Panc1 (cell line): ENCODE measurements around the gene CLDN16. TPM values are rescaled to one million over a fixed set of nuclear protein-coding genes. Genes with fewer than 3 reads are reported as not detected.

ENCODE experiments used
- ATAC-seq: fragments of 200-7000 bp; cut with Tn5 transposase; 2 replicates; pipeline ENCODE4 v1.9.1; 2020; ENCODE audit warnings: mild to moderate bottlenecking, moderate library complexity
- BruUV-seq: library from RNA; stranded (reverse); fragments of 400-500 nt; replicated peaks from 2 replicates; lab custom pipeline; 2021; lab: Mats Ljungman, UMichigan
- CTCF ChIA-PET: fragments of 300-600 bp; sonication (Branson Sonifier 250); formaldehyde crosslinking; loops from one replicate; lab custom pipeline; 2022; ENCODE audit warnings: antibody characterized with exemption; lab: Charles Lee
- POLR2A ChIA-PET: fragments of 300-600 bp; sonication (Branson Sonifier 250); formaldehyde crosslinking; loops from one replicate; lab custom pipeline; 2022; ENCODE audit warnings: antibody characterized with exemption; lab: Charles Lee
- DNase-seq: peaks from one replicate; pipeline ENCODE4 v3.0.0-alpha.2; 2010; ENCODE audit warnings: low read depth, low spot score
- H3K27ac ChIP-seq: 2 replicates; pipeline ENCODE4 v1.5.1; 2011; ENCODE audit warnings: mild to moderate bottlenecking, low read length, inconsistent platforms
- H3K27me3 ChIP-seq: fragments of 200-500 bp; sonication (Bioruptor generic); 2 replicates; pipeline ENCODE4 v1.6.0; 2014; ENCODE audit warnings: low read length, inconsistent platforms; ENCODE audit not compliant: control insufficient read depth, insufficient read depth
- H3K36me3 ChIP-seq: fragments of 200-500 bp; sonication (Bioruptor generic); 2 replicates; pipeline ENCODE4 v1.5.1; 2014; ENCODE audit warnings: inconsistent platforms, mild to moderate bottlenecking, low read length, moderate library complexity; ENCODE audit not compliant: control insufficient read depth, insufficient read depth
- H3K4me1 ChIP-seq: 2 replicates; pipeline ENCODE4 v1.5.1; 2011; ENCODE audit warnings: inconsistent platforms, mild to moderate bottlenecking, low read length, moderate library complexity; ENCODE audit not compliant: control insufficient read depth, insufficient read depth
- H3K4me3 ChIP-seq, 2 experiments: 2 replicates each; pipeline ENCODE4 v1.5.1; 2011 to 2012; ENCODE audit warnings: low read depth in 2 of 2, low read length in 2 of 2, mild to moderate bottlenecking in 2 of 2, inconsistent platforms in 1 of 2, moderate library complexity in 1 of 2
- H3K9me3 ChIP-seq: fragments of 200-500 bp; sonication (Bioruptor generic); 2 replicates; pipeline ENCODE4 v1.5.1; 2014; ENCODE audit warnings: low read depth, mild to moderate bottlenecking, inconsistent platforms, low read length, moderate library complexity; ENCODE audit not compliant: control insufficient read depth, insufficient read depth
- CTCF ChIP-seq: fragments of 450-650 bp; IDR thresholded peaks from 2 replicates; pipeline ENCODE4 v1.5.1; 2017; ENCODE audit warnings: mild to moderate bottlenecking
- POLR2AphosphoS5 ChIP-seq: IDR thresholded peaks from 2 replicates; pipeline ENCODE4 v1.6.1; 2012; ENCODE audit warnings: mild to moderate bottlenecking, low read depth, low read length, moderate library complexity
- REST ChIP-seq, 2 experiments: IDR thresholded peaks; 2 replicates each; pipeline ENCODE4 v1.6.1; 2011 to 2012; ENCODE audit warnings: low read depth in 2 of 2, control low read depth in 1 of 2, low read length in 1 of 2, mild to moderate bottlenecking in 1 of 2, moderate library complexity in 1 of 2; ENCODE audit not compliant: insufficient read depth in 1 of 2
- SIN3A ChIP-seq: IDR thresholded peaks from 2 replicates; pipeline ENCODE4 v1.6.1; 2012; ENCODE audit warnings: low read depth, mild to moderate bottlenecking, low read length, moderate library complexity, borderline replicate concordance; ENCODE audit not compliant: insufficient read depth
- TCF7L2 ChIP-seq: IDR thresholded peaks from 2 replicates; pipeline ENCODE4 v1.6.1; 2011; ENCODE audit warnings: mild to moderate bottlenecking, low read depth, low read length, inconsistent platforms
- in situ Hi-C: cut with HindIII; loops from 2 replicates; pipeline ENCODE4 v1.10.0; 2016; ENCODE audit warnings: low sequenced_read_pairs, low pct_unique_long_range_greater_than_20kb
- intact Hi-C: fragments of 100-400 bp; cut with micrococcal nuclease; formaldehyde crosslinking; loops from one replicate; pipeline ENCODE4 v1.10.0; 2022; ENCODE audit not compliant: unreplicated experiment
- total RNA-seq: library from RNA; stranded (reverse); gene quantifications from one replicate; pipeline ENCODE4 v1.2.1, GENCODE V29; 2021; ENCODE audit not compliant: unreplicated experiment

CLDN16 gene
- total RNA-seq, 1 experiment from 2014 or later, result not detected

- no peak for DNase-seq
- intact Hi-C loops, result no loop called here
These were observed 8.0 kb downstream of the CLDN16 start for GRCh38 chr3:190396001-190396400.

GRCh38 chr3:190397889-190398288 is 9.9 kb downstream of the CLDN16 start:
- intact Hi-C loops (no loop called here), in situ Hi-C loops (no loop called here)
- Histone ChIP-seq H3K27ac (no peak overlapping the region), H3K36me3 (no peaks in the 10 kb centered on the region), H3K4me1 (no peaks in the 10 kb centered on the region), H3K4me3 (no peak overlapping the region), H3K27me3 (no peaks in the 10 kb centered on the region), H3K9me3 (no peaks in the 10 kb centered on the region)
- ChIA-PET CTCF (no interaction called here), POLR2A (no interaction called here)
- ATAC-seq (no peak), DNase-seq (no peak)
- no TSS peak for BruUV-seq
- TF ChIP-seq CTCF (no peak), REST (IDR thresholded peaks at IDR 0.05; ENCODE audit: insufficient read depth in 1 of 2, low read depth in 2 of 2, low read length in 1 of 2) (no peak)

More at GRCh38 chr3:190396001-190396400, 8.0 kb downstream of the CLDN16 start:
- Histone ChIP-seq H3K4me3 (no peak overlapping the region), H3K27ac (no peak overlapping the region), H3K9me3 (no peaks in the 10 kb centered on the region), H3K27me3 (no peaks in the 10 kb centered on the region), H3K36me3 (no peaks in the 10 kb centered on the region), H3K4me1 (no peaks in the 10 kb centered on the region)
- no TSS peak for BruUV-seq
- no peak for TF ChIP-seq REST (IDR thresholded peaks at IDR 0.05; ENCODE audit: insufficient read depth in 1 of 2, low read depth in 2 of 2, low read length in 1 of 2)
- no peak for TF ChIP-seq POLR2AphosphoS5
- TF ChIP-seq SIN3A, result no peak
- TF ChIP-seq TCF7L2, result no peak
- TF ChIP-seq CTCF, result no peak
- in situ Hi-C loops, result no loop called here
- CTCF ChIA-PET, result no interaction called here
- POLR2A ChIA-PET, result interaction anchor here (0.6 kb wide), 1 partner anchor 9 kb away, joined by 6 read pairs; no protein-coding TSS in a partner anchor
- no peak for ATAC-seq
